Activated CD4-positive, alpha-beta memory T cell treated with anti-CD3 and anti-CD28 coated beads, Interleukin-2, amount 10 ng/mL, durations not matched to agents 7 days and 5 days (primary cell): ENCODE results near the gene ZNF491. TPM values are rescaled to one million over a fixed set of nuclear protein-coding genes. Genes with fewer than 3 reads are reported as not detected.
"Not testable (repeated sequence)": the region's sequence is repeated elsewhere in the genome, so short reads cannot be mapped to it uniquely, and the experiment has no call there.

Experiments
- CTCF ChIA-PET: fragments of 350-600 bp; sonication (Branson Sonifier 250); formaldehyde crosslinking; loops from one replicate; lab custom pipeline; 2021; ENCODE audit warnings: antibody characterized with exemption, inconsistent platforms; lab: Charles Lee
- POLR2A ChIA-PET: fragments of 350-600 bp; sonication (Branson Sonifier 250); formaldehyde crosslinking; loops from one replicate; lab custom pipeline; 2021; ENCODE audit warnings: antibody characterized with exemption; lab: Charles Lee
- DNase-seq: peaks from one replicate; pipeline ENCODE4 v3.0.0-alpha.2; 2020
- H3K27ac Mint-ChIP-seq: one replicate; pipeline ENCODE4 v1.8.0; 2021; ENCODE audit warnings: mild to moderate bottlenecking, mixed read lengths
- H3K27me3 Mint-ChIP-seq: one replicate; pipeline ENCODE4 v1.8.0; 2021; ENCODE audit warnings: mixed read lengths
- H3K36me3 Mint-ChIP-seq: one replicate; pipeline ENCODE4 v1.8.0; 2021; ENCODE audit warnings: low read depth, mixed read lengths
- H3K4me1 Mint-ChIP-seq: one replicate; pipeline ENCODE4 v1.8.0; 2021; ENCODE audit warnings: mixed read lengths
- H3K4me3 Mint-ChIP-seq: one replicate; pipeline ENCODE4 v1.8.0; 2021; ENCODE audit warnings: mild to moderate bottlenecking, mixed read lengths
- H3K9me3 Mint-ChIP-seq: one replicate; pipeline ENCODE4 v1.8.0; 2021; ENCODE audit warnings: mixed read lengths
- total RNA-seq, 2 experiments: library from RNA; stranded (reverse); gene quantifications; one replicate each; pipeline ENCODE4 v1.2.3, GENCODE V29; 2021

Gene ZNF491
- under 1 TPM; 0.80 to 0.98 TPM for total RNA-seq

GRCh38 chr19:11798391-11799330 lies at the start of gene ZNF491:
ZNF491 (plus strand) TSS chr19:11798523; CDS start chr19:11805954, 7,431 bp downstream.
- H3K27me3 Mint-ChIP-seq: peaks cover 3% of the 10 kb centered on the region
- CTCF ChIA-PET: interaction anchor here (0.5 to 3.2 kb wide), 13 partner anchors 12 to 444 kb away, joined by 3 to 22 read pairs (median 5); partner anchors contain the start of genes ZNF136, ZNF20, ZNF440 and ZNF441
- H3K27ac Mint-ChIP-seq: peak within 1 kb of the TSS; percentile 54

GRCh38 chr19:11749751-11750150 lies 48.6 kb upstream of the ZNF491 start:
- H3K4me3 Mint-ChIP-seq: no peak overlapping the region
- ChIA-PET POLR2A (no interaction called here), CTCF (no interaction called here)
- H3K27ac Mint-ChIP-seq: no peak overlapping the region
- H3K9me3 Mint-ChIP-seq: peaks cover 53% of the 10 kb centered on the region
- peaks cover 6% of the 10 kb centered on the region for H3K36me3 Mint-ChIP-seq
- no peak for DNase-seq
- H3K4me1 Mint-ChIP-seq: no peaks in the 10 kb centered on the region
- H3K27me3 Mint-ChIP-seq: peaks cover 5% of the 10 kb centered on the region

More at GRCh38 chr19:11798391-11799330, at the start of gene ZNF491:
- H3K9me3 Mint-ChIP-seq: peaks cover 20% of the 10 kb centered on the region
- H3K36me3 Mint-ChIP-seq: peaks cover 2% of the 10 kb centered on the region
- POLR2A ChIA-PET: interaction anchor here (0.9 to 1.5 kb wide), 6 partner anchors 9 to 292 kb away, joined by 3 to 6 read pairs (median 3); partner anchors contain the start of genes ZNF440 and ZNF441
- peaks cover 15% of the 10 kb centered on the region for H3K4me1 Mint-ChIP-seq
- DNase-seq: peak; percentile 83
- H3K4me3 Mint-ChIP-seq: peak within 1 kb of the TSS; percentile 79

- no peak for DNase-seq
- Mint-ChIP-seq H3K4me3 (no peak overlapping the region), H3K9me3 (peaks cover 65% of the 10 kb centered on the region), H3K36me3 (peaks cover 11% of the 10 kb centered on the region), H3K27ac (no peak overlapping the region), H3K27me3 (peaks cover 5% of the 10 kb centered on the region), H3K4me1 (no peaks in the 10 kb centered on the region)
- ChIA-PET POLR2A (no interaction called here), CTCF (no interaction called here)
Observed at GRCh38 chr19:11752244-11752736, 46.0 kb upstream of the ZNF491 start.

- no peak for DNase-seq
- H3K36me3 Mint-ChIP-seq: peaks cover 13% of the 10 kb centered on the region
- no peak overlapping the region for H3K4me3 Mint-ChIP-seq
- peaks cover 5% of the 10 kb centered on the region for H3K27me3 Mint-ChIP-seq
- ChIA-PET POLR2A (no interaction called here), CTCF (no interaction called here)
- H3K27ac Mint-ChIP-seq: no peak overlapping the region
- H3K4me1 Mint-ChIP-seq: no peaks in the 10 kb centered on the region
- peaks cover 58% of the 10 kb centered on the region for H3K9me3 Mint-ChIP-seq
Observed at GRCh38 chr19:11754663-11755062, 43.7 kb upstream of the ZNF491 start.

GRCh38 chr19:11756965-11757364 lies 41.4 kb upstream of the ZNF491 start:
- no peak overlapping the region for H3K27ac Mint-ChIP-seq
- peaks cover 51% of the 10 kb centered on the region for H3K9me3 Mint-ChIP-seq
- ChIA-PET POLR2A (no interaction called here), CTCF (no interaction called here)
- H3K36me3 Mint-ChIP-seq: peaks cover 13% of the 10 kb centered on the region
- no peak overlapping the region for H3K4me3 Mint-ChIP-seq
- H3K4me1 Mint-ChIP-seq: no peaks in the 10 kb centered on the region
- DNase-seq: no peak
- peaks cover 2% of the 10 kb centered on the region for H3K27me3 Mint-ChIP-seq

GRCh38 chr19:11759805-11760204 lies 38.5 kb upstream of the ZNF491 start:
- ChIA-PET POLR2A (no interaction called here), CTCF (no interaction called here)
- Mint-ChIP-seq H3K27ac (no peak overlapping the region), H3K4me1 (no peaks in the 10 kb centered on the region), H3K36me3 (peaks cover 16% of the 10 kb centered on the region), H3K27me3 (no peaks in the 10 kb centered on the region), H3K9me3 (peaks cover 51% of the 10 kb centered on the region), H3K4me3 (no peak overlapping the region)
- DNase-seq: no peak

- H3K9me3 Mint-ChIP-seq: peaks cover 36% of the 10 kb centered on the region
- H3K27ac Mint-ChIP-seq: no peak overlapping the region
- H3K4me3 Mint-ChIP-seq: no peak overlapping the region
- H3K4me1 Mint-ChIP-seq: peaks cover 13% of the 10 kb centered on the region
- ChIA-PET CTCF (interaction anchor here (0.6 kb wide), 1 partner anchor 637 kb away, joined by 3 read pairs; no protein-coding TSS in a partner anchor), POLR2A (interaction anchor here (0.9 kb wide), 1 partner anchor 602 kb away, joined by 3 read pairs; no protein-coding TSS in a partner anchor)
- peaks cover 18% of the 10 kb centered on the region for H3K36me3 Mint-ChIP-seq
- peaks cover 2% of the 10 kb centered on the region for H3K27me3 Mint-ChIP-seq
- no peak for DNase-seq
Observed at GRCh38 chr19:11763117-11763516, 35.2 kb upstream of the ZNF491 start.

GRCh38 chr19:11763611-11764010 lies 34.7 kb upstream of the ZNF491 start:
- Mint-ChIP-seq H3K4me1 (peaks cover 18% of the 10 kb centered on the region), H3K36me3 (peaks cover 23% of the 10 kb centered on the region), H3K9me3 (peaks cover 40% of the 10 kb centered on the region), H3K27me3 (peaks cover 2% of the 10 kb centered on the region), H3K27ac (no peak overlapping the region), H3K4me3 (no peak overlapping the region)
- CTCF ChIA-PET: no interaction called here
- no peak for DNase-seq
- POLR2A ChIA-PET: interaction anchor here (0.6 to 0.9 kb wide), 2 partner anchors 62 to 601 kb away, joined by 3 read pairs; no protein-coding TSS in a partner anchor

GRCh38 chr19:11766597-11767591 lies 31.4 kb upstream of the ZNF491 start, which contains the start of gene ZNF441:
ZNF441 (plus strand) TSS chr19:11767000; CDS start chr19:11767194, 194 bp downstream.
- Mint-ChIP-seq H3K27ac (peak within 1 kb of the TSS; percentile 91), H3K4me1 (peaks cover 20% of the 10 kb centered on the region), H3K4me3 (peak within 1 kb of the TSS; percentile 94), H3K9me3 (peaks cover 51% of the 10 kb centered on the region), H3K36me3 (peaks cover 42% of the 10 kb centered on the region), H3K27me3 (peaks cover 2% of the 10 kb centered on the region)
- ChIA-PET POLR2A (interaction anchor here (0.6 to 1.4 kb wide), 10 partner anchors 28 to 567 kb away, joined by 3 to 7 read pairs (median 3); partner anchors contain the start of genes ZNF491, ZNF563 and ZNF823), CTCF (interaction anchor here (0.9 to 1.7 kb wide), 3 partner anchors 31 to 157 kb away, joined by 3 read pairs; partner anchors contain the start of gene ZNF491)
- DNase-seq: peak; percentile 94

GRCh38 chr19:11767633-11768133 lies 30.6 kb upstream of the ZNF491 start:
- H3K4me3 Mint-ChIP-seq: peak overlapping the region; percentile 94
- ChIA-PET POLR2A (interaction anchor here (0.9 to 1.4 kb wide), 5 partner anchors 30 to 396 kb away, joined by 3 to 6 read pairs (median 3); partner anchors contain the start of gene ZNF491), CTCF (no interaction called here)
- DNase-seq: peak; percentile 32
- H3K9me3 Mint-ChIP-seq: peaks cover 50% of the 10 kb centered on the region
- peaks cover 20% of the 10 kb centered on the region for H3K4me1 Mint-ChIP-seq
- H3K36me3 Mint-ChIP-seq: peaks cover 48% of the 10 kb centered on the region
- peak overlapping the region; percentile 80 for H3K27ac Mint-ChIP-seq
- H3K27me3 Mint-ChIP-seq: peaks cover 2% of the 10 kb centered on the region

- peaks cover 20% of the 10 kb centered on the region for H3K4me1 Mint-ChIP-seq
- no peak overlapping the region for H3K27ac Mint-ChIP-seq
- no peak for DNase-seq
- H3K4me3 Mint-ChIP-seq: no peak overlapping the region
- ChIA-PET CTCF (no interaction called here), POLR2A (no interaction called here)
- peaks cover 53% of the 10 kb centered on the region for H3K9me3 Mint-ChIP-seq
- H3K36me3 Mint-ChIP-seq: peaks cover 61% of the 10 kb centered on the region
- H3K27me3 Mint-ChIP-seq: peaks cover 1% of the 10 kb centered on the region
Observed at GRCh38 chr19:11769995-11770394, 28.3 kb upstream of the ZNF491 start.

- CTCF ChIA-PET, H3K27me3 Mint-ChIP-seq, H3K4me3 Mint-ChIP-seq, H3K27ac Mint-ChIP-seq, POLR2A ChIA-PET, DNase-seq: not testable (repeated sequence)
- peaks cover 68% of the 10 kb centered on the region for H3K36me3 Mint-ChIP-seq
- peaks cover 18% of the 10 kb centered on the region for H3K4me1 Mint-ChIP-seq
- H3K9me3 Mint-ChIP-seq: peaks cover 57% of the 10 kb centered on the region
Observed at GRCh38 chr19:11771520-11771919, 26.8 kb upstream of the ZNF491 start.
